SJSA1 (cell line): ENCODE data around the gene WNT10A. TPM values are rescaled to one million over a fixed set of nuclear protein-coding genes. Genes with fewer than 3 reads are reported as not detected.
"Not testable (repeated sequence)": the region's sequence is repeated elsewhere in the genome, so short reads cannot be mapped to it uniquely, and the experiment has no call there.

ENCODE experiments used
- DNase-seq, 2 experiments: peaks; one replicate each; pipeline ENCODE4 v3.0.0-alpha.2; 2015 to 2020; ENCODE audit warnings: low spot score in 2 of 2, low read depth in 1 of 2
- H3K27ac ChIP-seq: fragments of 250-450 bp; sonication (Bioruptor Pico); 2 replicates; pipeline ENCODE4 v1.5.1; 2020; ENCODE audit warnings: mild to moderate bottlenecking, moderate library complexity
- H3K27me3 ChIP-seq: fragments of 250-450 bp; sonication (Bioruptor Pico); replicated peaks from 2 replicates; pipeline ENCODE4 v1.5.1; 2020; ENCODE audit warnings: mild to moderate bottlenecking, moderate library complexity
- H3K36me3 ChIP-seq: fragments of 250-450 bp; sonication (Bioruptor Pico); 2 replicates; pipeline ENCODE4 v1.5.1; 2020; ENCODE audit warnings: mild to moderate bottlenecking
- H3K4me1 ChIP-seq: fragments of 250-450 bp; sonication (Bioruptor Pico); replicated peaks from 2 replicates; pipeline ENCODE4 v1.6.1; 2021; ENCODE audit warnings: mild to moderate bottlenecking
- H3K4me3 ChIP-seq: fragments of 250-450 bp; sonication (Bioruptor Pico); 2 replicates; pipeline ENCODE4 v1.5.1; 2020; ENCODE audit warnings: mild to moderate bottlenecking
- H3K9me3 ChIP-seq: fragments of 250-450 bp; sonication (Bioruptor Pico); replicated peaks from 2 replicates; pipeline ENCODE4 v1.5.1; 2020; ENCODE audit warnings: mild to moderate bottlenecking
- total RNA-seq: library from RNA; depleted of rRNA; stranded (reverse); fragments of >200 nt; shearing (Covaris generic); gene quantifications from 2 replicates; pipeline ENCODE4 v1.2.3, GENCODE V29; 2014; rRNA removed

WNT10A gene
- total RNA-seq = not detected in 2 replicates

DNA sequence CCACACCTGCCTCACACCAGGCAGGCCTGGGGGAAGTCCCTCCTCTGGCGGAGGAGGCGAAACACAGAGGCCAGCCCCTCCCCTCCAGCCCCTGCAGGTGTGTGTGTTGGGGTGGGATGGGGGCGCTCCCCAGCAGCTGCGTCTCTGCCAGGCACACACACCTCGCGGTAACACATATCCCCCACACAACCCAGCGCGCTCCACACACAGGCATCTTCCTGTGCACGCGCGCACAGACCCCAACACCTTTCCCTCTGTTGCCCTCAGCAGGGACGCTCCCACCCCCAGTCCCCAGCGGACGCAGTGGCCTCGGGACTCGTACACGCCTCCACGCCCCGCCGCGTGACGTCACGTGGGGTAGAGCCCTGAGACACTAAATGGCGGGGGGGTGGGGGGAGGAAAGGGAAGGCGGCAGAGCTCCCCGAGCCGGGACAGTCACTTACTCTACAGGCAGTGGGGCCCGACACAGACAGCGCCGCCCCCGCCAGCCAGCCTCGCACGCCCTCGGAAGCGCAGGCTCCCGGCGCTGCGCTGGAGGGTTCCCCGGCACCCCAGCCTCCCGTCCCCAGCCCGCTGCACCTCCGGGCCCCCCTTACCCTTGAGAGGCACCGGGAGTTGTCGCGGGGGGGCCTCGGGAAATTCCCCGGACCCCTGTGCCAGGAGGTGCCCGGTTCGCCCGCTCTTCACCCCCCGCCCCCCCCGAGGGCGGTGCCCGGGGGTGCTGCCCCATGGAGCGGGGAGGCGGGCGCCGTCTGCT, at the start of gene WNT10A:
TSS of gene WNT10A (plus strand) at position 751 of the 757 bp plus-strand sequence. CDS start 144 bp downstream, outside the sequence.
- Histone ChIP-seq H3K9me3 (no peaks in the 10 kb centered on the region), H3K36me3 (no peaks in the 10 kb centered on the region), H3K4me1 (no peaks in the 10 kb centered on the region), H3K27me3 (peaks cover 67% of the 10 kb centered on the region), H3K4me3 (no peak within 1 kb of the TSS), H3K27ac (no peak within 1 kb of the TSS)
- DNase-seq = no peak

DNA sequence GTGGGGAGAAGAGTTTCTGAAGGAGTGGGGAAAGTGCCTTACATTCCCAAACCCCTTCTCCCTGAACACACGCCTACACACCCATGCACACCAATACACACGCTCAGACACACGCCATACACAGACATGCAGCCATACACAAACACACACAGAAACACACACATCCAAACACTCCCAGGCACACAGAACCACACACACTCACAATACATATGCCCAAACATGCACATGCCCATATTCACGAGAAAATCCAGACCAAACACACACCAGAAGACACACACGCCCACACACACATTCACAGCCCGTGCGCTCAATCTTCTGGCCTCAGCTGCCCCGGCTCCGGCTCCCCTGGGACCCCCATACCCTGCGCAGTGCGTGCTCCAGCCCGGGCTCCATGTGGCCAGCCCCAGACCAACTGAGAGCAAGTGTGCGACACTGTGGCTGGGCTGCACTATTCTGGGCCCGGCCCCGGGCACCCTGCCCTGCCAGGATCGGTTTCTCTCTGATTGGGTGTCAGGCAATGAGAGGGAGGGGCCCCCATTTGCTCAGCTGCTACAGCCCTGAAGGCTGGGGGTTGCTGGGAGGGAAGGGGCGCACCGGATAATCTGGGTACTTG, 49.2 kb upstream of the WNT10A start, which contains the start of gene PRKAG3:
TSS of gene PRKAG3 (minus strand) at position 426 of the 613 bp plus-strand sequence.
- H3K9me3 ChIP-seq = no peaks in the 10 kb centered on the region
- H3K4me1 ChIP-seq = peaks cover 8% of the 10 kb centered on the region
- no peaks in the 10 kb centered on the region for H3K36me3 ChIP-seq
- no peak for DNase-seq
- no peaks in the 10 kb centered on the region for H3K27me3 ChIP-seq
- H3K4me3 ChIP-seq = no peak within 1 kb of the TSS
- H3K27ac ChIP-seq = no peak within 1 kb of the TSS

DNA sequence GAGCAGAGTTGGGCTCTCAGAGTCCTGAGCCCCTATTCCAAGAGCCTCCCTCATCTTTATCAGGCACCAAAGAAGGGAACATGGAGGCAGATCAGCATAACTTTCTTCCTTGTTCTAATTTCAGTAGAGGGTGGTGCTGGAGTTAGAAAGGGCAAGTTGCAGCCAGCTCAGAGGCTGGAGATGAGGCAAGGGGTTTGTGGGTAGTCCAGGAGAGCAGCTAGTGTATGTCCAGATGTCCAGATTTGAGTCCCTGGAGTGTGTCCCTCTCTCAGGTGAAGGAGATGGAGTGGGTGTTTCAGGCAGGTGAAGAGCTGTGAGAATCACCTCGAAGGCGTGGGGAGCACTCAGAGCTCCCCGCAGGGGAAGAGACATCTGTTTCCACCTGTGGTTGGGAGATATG, 48.6 kb upstream of the WNT10A start:
- no peak overlapping the region for H3K4me3 ChIP-seq
- no peak for DNase-seq

DNA sequence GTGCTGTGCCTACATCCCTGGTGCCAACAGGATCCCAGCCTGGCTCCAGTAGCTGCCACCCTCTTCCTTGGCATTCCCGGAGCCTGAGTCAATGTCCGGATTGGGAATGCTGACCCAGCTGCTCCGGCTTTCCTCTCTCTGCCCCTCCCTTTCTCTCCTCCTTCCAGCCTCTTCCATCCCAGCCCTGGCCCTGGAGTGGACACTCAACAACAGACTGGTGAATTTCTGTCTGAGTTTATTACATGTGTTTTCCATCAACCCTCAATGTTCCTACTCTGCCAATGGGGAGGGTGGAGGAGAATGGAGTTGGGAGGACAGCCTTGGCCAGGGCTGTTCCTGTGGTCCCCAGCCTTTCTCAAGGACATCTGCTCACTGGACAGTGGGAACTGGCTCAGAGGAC, 48.1 kb upstream of the WNT10A start:
- no peak for DNase-seq
- Histone ChIP-seq H3K4me3 (no peak overlapping the region), H3K27ac (no peak overlapping the region), H3K36me3 (no peaks in the 10 kb centered on the region), H3K9me3 (no peaks in the 10 kb centered on the region; the same call in none of the 2 replicates), H3K4me1 (peaks cover 8% of the 10 kb centered on the region), H3K27me3 (peaks cover 2% of the 10 kb centered on the region; the same call in 1 of the 2 replicates)

More for the DNA sequence above, 48.6 kb upstream of the WNT10A start:
- H3K9me3 ChIP-seq = no peaks in the 10 kb centered on the region; the same call in 1 of the 2 replicates
- H3K36me3 ChIP-seq = no peaks in the 10 kb centered on the region
- peaks cover 8% of the 10 kb centered on the region for H3K4me1 ChIP-seq
- no peak overlapping the region for H3K27ac ChIP-seq
- no peaks in the 10 kb centered on the region for H3K27me3 ChIP-seq

DNA sequence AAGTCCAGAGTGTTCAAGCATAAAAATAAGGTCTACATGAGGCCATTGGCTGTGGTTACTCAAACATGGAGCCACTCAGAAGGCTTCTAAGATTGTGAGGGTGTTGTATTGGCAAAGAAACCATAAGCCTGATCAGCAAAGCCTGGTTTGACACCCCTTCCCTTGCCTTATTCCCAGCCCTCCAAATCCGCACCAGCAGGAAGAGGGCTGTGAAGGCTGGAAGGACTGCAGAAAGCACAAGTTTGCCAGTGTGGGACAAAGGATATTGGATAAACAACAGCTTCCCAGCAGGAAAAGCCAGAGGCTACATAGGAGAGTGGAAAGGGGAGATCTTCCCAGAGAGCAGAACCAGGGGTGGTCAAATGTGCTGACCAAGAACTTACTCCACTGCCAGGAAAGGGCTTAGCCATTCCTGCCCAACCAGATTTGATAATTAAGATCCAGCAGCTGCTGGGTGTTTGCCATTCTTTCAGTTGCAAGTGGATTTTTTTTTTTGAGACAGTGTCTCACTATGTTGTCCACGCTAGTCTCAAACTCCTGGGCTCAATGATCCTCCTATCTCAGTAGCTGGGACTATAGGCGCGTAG, 47.5 kb upstream of the WNT10A start:
- Histone ChIP-seq H3K27ac (no peak overlapping the region), H3K4me1 (peaks cover 8% of the 10 kb centered on the region), H3K9me3 (no peaks in the 10 kb centered on the region; the same call in none of the 2 replicates), H3K27me3 (peaks cover 7% of the 10 kb centered on the region; the same call in 1 of the 2 replicates), H3K36me3 (no peaks in the 10 kb centered on the region), H3K4me3 (no peak overlapping the region)
- no peak for DNase-seq

DNA sequence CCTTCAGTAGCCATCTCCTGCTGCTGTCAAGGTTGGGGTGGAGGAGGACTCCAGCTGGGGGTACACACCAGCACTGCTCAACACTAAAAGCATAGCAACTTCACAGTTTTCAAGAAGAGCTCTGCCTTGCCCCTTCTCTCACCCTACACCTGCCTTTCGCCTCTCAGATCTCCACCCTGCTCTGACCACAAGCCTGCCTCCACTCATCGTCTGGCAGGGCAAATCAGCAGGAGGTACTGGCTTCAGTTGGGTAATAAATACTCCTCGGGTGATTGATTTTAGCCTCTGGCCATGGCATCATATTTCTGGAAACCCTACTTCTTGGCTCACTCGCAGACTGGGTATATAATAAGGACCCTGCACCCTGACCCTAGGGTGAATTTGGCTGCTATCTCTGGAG, 46.0 kb upstream of the WNT10A start:
- peaks cover 8% of the 10 kb centered on the region for H3K4me1 ChIP-seq
- DNase-seq = no peak
- H3K36me3 ChIP-seq = no peaks in the 10 kb centered on the region
- no peaks in the 10 kb centered on the region; the same call in none of the 2 replicates for H3K9me3 ChIP-seq
- H3K27me3 ChIP-seq = peaks cover 7% of the 10 kb centered on the region; the same call in 1 of the 2 replicates
- H3K4me3 ChIP-seq = no peak overlapping the region
- H3K27ac ChIP-seq = no peak overlapping the region

DNA sequence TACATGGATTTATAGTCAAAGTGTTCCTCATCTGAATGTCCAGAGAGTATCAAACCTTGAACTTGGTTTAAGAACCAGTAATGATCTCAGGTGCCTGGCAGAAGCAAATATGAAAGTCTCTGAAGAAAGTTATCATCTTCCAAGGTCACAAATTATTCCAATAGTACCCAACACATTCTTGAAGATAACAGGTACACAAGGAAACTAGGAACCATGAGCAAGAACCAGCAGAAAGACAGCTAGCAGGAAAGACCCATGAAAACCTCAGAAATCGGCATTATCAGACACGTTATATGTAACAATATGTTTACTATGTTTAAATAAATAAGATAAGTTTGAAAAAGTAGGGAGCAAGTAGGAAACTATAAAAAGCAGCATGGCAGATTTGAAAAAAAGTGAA, 43.2 kb upstream of the WNT10A start:
- Histone ChIP-seq H3K4me1 (peaks cover 3% of the 10 kb centered on the region; the same call in 1 of the 2 replicates), H3K4me3 (no peak overlapping the region), H3K9me3 (no peaks in the 10 kb centered on the region; the same call in none of the 2 replicates), H3K27me3 (peaks cover 14% of the 10 kb centered on the region; the same call in 1 of the 2 replicates), H3K27ac (no peak overlapping the region), H3K36me3 (no peaks in the 10 kb centered on the region)
- DNase-seq = no peak

DNA sequence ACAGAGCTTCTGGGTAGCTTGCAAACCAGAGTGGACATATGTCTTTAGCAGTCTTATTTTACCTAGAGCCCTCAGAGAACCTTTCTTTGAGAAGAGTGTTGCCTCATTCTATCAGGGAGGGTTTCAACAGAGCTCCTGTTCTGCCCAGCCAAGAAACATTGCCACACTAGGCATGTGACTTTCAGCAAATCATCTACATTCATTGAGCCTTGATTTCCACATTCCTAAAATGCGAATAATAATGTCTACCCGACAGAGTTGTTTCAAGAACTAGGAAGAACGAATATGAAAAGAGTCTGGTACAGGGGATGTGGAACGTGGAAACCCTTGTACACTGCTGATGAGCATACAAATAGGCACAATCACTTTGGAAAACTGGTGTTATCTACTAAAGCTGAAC, 41.2 kb upstream of the WNT10A start:
- Histone ChIP-seq H3K27ac (no peak overlapping the region), H3K9me3 (no peaks in the 10 kb centered on the region; the same call in none of the 2 replicates), H3K4me3 (no peak overlapping the region), H3K36me3 (no peaks in the 10 kb centered on the region), H3K4me1 (no peaks in the 10 kb centered on the region), H3K27me3 (peaks cover 14% of the 10 kb centered on the region; the same call in 1 of the 2 replicates)
- DNase-seq = no peak

DNA sequence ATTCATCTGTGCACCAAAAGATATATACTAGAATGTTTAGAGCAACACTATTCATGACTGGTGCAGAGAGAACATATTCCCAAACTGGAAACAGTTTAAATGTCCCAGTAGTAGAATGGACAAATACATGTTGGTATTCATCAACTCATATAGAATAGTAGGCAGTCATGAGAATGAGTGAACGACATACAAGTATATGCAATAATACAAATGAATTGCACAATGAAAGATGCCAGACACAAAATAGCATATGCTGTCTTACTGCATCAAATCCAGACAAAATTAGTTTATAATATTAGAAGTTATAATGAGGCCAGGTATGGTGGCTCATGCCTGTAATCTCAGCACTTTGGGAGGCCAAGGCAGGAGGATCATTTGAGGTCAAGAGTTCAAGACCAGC, 40.8 kb upstream of the WNT10A start:
- H3K36me3 ChIP-seq = no peaks in the 10 kb centered on the region
- DNase-seq = no peak
- H3K9me3 ChIP-seq = no peaks in the 10 kb centered on the region; the same call in none of the 2 replicates
- no peak overlapping the region for H3K27ac ChIP-seq
- no peak overlapping the region for H3K4me3 ChIP-seq
- no peaks in the 10 kb centered on the region for H3K4me1 ChIP-seq
- peaks cover 14% of the 10 kb centered on the region; the same call in 1 of the 2 replicates for H3K27me3 ChIP-seq

DNA sequence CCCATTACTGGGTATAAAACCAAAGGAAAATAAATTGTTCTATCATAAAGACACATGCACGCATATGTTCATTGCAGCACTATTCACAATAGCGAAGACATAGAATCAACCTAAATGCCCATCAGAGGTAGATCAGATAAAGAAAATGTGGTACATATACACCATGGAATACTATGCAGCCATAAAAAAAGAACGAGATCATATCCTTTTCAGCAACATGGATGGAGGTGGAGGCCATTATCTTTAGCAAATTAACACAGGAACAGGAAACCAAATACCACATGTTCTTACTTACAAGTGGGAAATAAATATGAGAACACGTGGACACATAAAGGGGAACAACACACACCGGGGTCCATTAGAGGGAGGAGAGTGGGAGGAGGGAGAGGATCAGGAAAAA, 36.3 kb upstream of the WNT10A start:
- H3K4me1 ChIP-seq, H3K9me3 ChIP-seq, DNase-seq, H3K36me3 ChIP-seq, H3K4me3 ChIP-seq, H3K27ac ChIP-seq, H3K27me3 ChIP-seq: not testable (repeated sequence)

DNA sequence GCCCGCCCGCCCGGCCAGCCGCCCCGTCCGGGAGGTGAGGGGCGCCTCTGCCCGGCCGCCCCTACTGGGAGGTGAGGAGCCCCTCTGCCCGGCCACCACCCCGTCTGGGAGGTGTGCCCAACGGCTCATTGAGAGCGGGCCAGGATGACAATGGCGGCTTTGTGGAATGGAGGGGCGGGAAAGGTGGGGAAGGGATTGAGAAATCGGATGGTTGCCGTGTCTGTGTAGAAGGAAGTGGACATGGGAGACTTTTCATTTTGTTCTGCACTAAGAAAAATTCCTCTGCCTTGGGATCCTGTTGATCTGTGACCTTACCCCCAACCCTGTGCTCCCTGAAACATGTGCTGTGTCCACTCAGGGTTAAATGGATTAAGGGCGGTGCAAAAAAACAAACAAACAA, 33.7 kb upstream of the WNT10A start:
- H3K4me1 ChIP-seq, H3K36me3 ChIP-seq, H3K4me3 ChIP-seq, H3K27ac ChIP-seq, H3K9me3 ChIP-seq, DNase-seq, H3K27me3 ChIP-seq: not testable (repeated sequence)

DNA sequence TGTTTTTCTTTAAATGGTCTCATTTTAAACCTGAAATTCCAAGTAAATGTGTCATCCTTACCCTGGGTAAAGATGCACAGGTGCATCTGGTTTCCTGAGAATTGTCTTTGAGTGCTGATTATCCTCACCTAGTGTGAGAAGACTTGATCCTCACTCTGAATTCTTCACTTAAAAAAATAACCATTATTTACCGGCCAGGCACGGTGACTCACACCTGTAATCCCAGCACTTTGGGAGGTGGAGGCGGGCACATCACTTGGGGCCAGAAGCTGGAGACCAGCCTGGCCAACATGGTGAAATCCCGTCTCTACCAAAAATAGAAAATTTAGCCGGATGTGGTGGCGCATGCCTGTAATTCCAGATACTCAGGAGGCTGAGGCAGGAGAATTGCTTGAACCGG, 30.9 kb upstream of the WNT10A start:
- peaks cover 15% of the 10 kb centered on the region for H3K27me3 ChIP-seq
- DNase-seq = no peak
- no peak overlapping the region for H3K4me3 ChIP-seq
- no peaks in the 10 kb centered on the region for H3K4me1 ChIP-seq
- H3K9me3 ChIP-seq = no peaks in the 10 kb centered on the region
- H3K27ac ChIP-seq = no peak overlapping the region
- H3K36me3 ChIP-seq = no peaks in the 10 kb centered on the region

DNA sequence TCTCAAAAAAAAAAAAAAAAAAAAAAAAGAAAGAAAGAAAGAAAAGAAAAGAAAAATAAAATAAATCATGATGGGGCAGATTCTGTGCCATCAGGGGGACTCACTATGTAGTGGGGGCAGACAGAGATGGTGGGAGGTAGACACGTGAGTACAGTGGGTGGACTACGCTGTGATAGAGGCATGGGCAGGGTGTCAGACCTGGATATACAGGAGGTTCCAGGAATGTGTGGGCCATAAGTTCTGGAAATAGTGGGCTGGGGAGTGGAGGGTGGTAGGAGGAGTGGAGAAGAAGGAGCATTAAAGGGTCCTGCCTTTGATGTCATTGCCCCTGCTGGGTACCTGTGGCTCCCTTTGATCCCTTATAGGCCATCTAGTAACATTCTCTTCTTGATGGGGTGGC, 29.9 kb upstream of the WNT10A start:
- Histone ChIP-seq H3K36me3 (no peaks in the 10 kb centered on the region), H3K4me1 (no peaks in the 10 kb centered on the region), H3K9me3 (no peaks in the 10 kb centered on the region), H3K27me3 (peaks cover 21% of the 10 kb centered on the region), H3K27ac (no peak overlapping the region), H3K4me3 (no peak overlapping the region)
- no peak for DNase-seq

DNA sequence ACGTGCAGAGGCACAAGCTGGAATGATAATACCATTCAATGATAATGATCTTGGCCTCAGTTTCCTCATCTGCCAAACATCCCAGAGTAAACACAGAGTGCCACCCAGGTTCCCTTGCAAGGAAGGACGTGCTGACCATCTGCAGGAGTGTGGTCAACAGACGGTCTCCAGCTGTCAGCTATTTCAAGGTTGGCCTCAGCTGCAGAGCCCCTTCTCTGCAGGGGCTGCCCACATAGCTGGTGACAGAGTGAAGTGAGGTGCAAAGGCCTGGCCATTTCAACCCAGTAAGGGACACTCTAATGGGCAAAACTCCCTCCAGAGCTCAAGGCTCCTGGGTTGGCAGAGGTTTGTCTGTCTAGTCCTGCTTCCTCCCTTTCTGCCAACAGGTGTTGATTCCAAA, 29.4 kb upstream of the WNT10A start:
- H3K9me3 ChIP-seq = no peaks in the 10 kb centered on the region
- DNase-seq = no peak
- H3K27me3 ChIP-seq = peaks cover 26% of the 10 kb centered on the region

More for the DNA sequence above, 29.4 kb upstream of the WNT10A start:
- Histone ChIP-seq H3K4me1 (no peaks in the 10 kb centered on the region), H3K27ac (no peak overlapping the region), H3K4me3 (no peak overlapping the region), H3K36me3 (no peaks in the 10 kb centered on the region)
